ENCODE data around the gene KIAA0753. TPM values are rescaled to one million over a fixed set of nuclear protein-coding genes. Genes with fewer than 3 reads are reported as not detected.

Gene KIAA0753
- total and polyA plus RNA-seq, 9 of the 15 experiments (the other 6 are each of a cell fraction or from before 2014, with no cell fraction given): 2.0 to 9.0 (median 6.9) TPM

DNA sequence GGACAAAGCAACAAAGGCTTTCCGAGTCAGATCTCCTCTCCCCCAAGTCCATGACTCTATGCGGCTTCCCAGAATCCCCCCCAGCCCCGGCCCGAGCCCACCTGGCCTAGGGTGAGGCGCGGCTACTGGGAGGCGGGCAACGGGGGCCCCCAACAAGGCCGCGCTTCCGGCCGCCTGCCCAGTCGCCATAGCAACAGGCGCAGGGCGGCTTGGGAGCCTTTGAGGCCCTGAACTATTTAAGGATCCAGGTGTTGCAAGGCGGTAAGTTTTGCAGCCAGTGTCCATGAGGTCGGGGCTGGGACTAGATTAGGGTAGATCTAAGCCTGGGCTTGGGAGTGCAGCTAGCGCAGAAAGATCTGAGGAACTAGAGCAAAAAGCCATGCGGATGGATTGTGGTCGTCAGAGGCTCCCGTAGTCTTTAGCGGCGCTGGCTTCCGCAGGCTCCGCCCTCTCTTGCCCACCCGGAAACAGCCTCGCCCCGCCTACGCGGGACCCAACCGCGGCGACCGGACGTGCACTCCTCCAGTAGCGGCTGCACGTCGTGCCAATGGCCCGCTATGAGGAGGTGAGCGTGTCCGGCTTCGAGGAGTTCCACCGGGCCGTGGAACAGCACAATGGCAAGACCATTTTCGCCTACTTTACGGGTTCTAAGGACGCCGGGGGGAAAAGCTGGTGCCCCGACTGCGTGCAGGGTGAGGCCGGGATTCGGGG is at the start of gene KIAA0753, which contains the start of gene TXNDC17 (continued):
- TF ChIP-seq, protein P1, sequence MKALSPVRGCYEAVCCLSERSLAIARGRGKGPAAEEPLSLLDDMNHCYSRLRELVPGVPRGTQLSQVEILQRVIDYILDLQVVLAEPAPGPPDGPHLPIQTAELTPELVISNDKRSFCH (CRISPR knock-in tag; IDR thresholded peaks at IDR 0.05): no peak
- TF ChIP-seq, protein P1 (tag; IDR thresholded peaks at IDR 0.05): no peak
- no peak for TF ChIP-seq XRCC4 (IDR thresholded peaks at IDR 0.05; ENCODE audit: extremely low read depth, insufficient read depth, insufficient read length)
- TF ChIP-seq ZKSCAN1 (IDR thresholded peaks at IDR 0.05; ENCODE audit: low read depth, low read length): no peak
- no peak for TF ChIP-seq RBM17 (IDR thresholded peaks at IDR 0.05; ENCODE audit: borderline replicate concordance, low read depth, low read length)
- TF ChIP-seq, protein P2, sequence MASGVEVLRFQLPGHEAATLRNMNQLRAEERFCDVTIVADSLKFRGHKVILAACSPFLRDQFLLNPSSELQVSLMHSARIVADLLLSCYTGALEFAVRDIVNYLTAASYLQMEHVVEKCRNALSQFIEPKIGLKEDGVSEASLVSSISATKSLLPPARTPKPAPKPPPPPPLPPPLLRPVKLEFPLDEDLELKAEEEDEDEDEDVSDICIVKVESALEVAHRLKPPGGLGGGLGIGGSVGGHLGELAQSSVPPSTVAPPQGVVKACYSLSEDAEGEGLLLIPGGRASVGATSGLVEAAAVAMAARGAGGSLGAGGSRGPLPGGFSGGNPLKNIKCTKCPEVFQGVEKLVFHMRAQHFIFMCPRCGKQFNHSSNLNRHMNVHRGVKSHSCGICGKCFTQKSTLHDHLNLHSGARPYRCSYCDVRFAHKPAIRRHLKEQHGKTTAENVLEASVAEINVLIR (CRISPR knock-in tag; IDR thresholded peaks at IDR 0.05): no peak
- peak; percentile 67; the same call in 1 of the 2 replicates for TF ChIP-seq E2F5 (CRISPR knock-in tag; IDR thresholded peaks at IDR 0.05)
- TF ChIP-seq KLF6 (CRISPR knock-in tag; IDR thresholded peaks at IDR 0.05; ENCODE audit: borderline replicate concordance): no peak
- TF ChIP-seq ZNF224 (CRISPR knock-in tag; IDR thresholded peaks at IDR 0.05): no peak
- no peak for TF ChIP-seq RFX5 (IDR thresholded peaks at IDR 0.05; ENCODE audit: low read depth, low read length)
- TF ChIP-seq, protein P3, sequence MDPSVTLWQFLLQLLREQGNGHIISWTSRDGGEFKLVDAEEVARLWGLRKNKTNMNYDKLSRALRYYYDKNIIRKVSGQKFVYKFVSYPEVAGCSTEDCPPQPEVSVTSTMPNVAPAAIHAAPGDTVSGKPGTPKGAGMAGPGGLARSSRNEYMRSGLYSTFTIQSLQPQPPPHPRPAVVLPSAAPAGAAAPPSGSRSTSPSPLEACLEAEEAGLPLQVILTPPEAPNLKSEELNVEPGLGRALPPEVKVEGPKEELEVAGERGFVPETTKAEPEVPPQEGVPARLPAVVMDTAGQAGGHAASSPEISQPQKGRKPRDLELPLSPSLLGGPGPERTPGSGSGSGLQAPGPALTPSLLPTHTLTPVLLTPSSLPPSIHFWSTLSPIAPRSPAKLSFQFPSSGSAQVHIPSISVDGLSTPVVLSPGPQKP (CRISPR knock-in tag; IDR thresholded peaks at IDR 0.05): no peak
- TF ChIP-seq, protein P4, sequence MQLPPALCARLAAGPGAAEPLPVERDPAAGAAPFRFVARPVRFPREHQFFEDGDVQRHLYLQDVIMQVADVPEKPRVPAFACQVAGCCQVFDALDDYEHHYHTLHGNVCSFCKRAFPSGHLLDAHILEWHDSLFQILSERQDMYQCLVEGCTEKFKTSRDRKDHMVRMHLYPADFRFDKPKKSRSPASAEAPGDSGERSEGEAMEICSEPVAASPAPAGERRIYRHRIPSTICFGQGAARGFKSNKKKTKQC (CRISPR knock-in tag; IDR thresholded peaks at IDR 0.05): no peak
- TF ChIP-seq HDAC2 (IDR thresholded peaks at IDR 0.05): peak; percentile 17; the same call in 1 of the 2 replicates
- no peak for TF ChIP-seq MAFK (IDR thresholded peaks at IDR 0.05; ENCODE audit: low read length)
- TF ChIP-seq, protein P5, sequence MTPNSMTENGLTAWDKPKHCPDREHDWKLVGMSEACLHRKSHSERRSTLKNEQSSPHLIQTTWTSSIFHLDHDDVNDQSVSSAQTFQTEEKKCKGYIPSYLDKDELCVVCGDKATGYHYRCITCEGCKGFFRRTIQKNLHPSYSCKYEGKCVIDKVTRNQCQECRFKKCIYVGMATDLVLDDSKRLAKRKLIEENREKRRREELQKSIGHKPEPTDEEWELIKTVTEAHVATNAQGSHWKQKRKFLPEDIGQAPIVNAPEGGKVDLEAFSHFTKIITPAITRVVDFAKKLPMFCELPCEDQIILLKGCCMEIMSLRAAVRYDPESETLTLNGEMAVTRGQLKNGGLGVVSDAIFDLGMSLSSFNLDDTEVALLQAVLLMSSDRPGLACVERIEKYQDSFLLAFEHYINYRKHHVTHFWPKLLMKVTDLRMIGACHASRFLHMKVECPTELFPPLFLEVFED (CRISPR knock-in tag; conservative IDR thresholded peaks at IDR 0.05): no peak
- no peak for TF ChIP-seq IRF2 (CRISPR knock-in tag; IDR thresholded peaks at IDR 0.05)
- TF ChIP-seq CBX2 (IDR thresholded peaks at IDR 0.05; ENCODE audit: insufficient read depth, low read length, poor library complexity, severe bottlenecking): no peak
- no peak for TF ChIP-seq HES1 (IDR thresholded peaks at IDR 0.05; ENCODE audit: low read depth)
- TF ChIP-seq ELF4 (CRISPR knock-in tag; IDR thresholded peaks at IDR 0.05): peak; percentile 25; the same call in 1 of the 2 replicates
- TF ChIP-seq, protein P6, sequence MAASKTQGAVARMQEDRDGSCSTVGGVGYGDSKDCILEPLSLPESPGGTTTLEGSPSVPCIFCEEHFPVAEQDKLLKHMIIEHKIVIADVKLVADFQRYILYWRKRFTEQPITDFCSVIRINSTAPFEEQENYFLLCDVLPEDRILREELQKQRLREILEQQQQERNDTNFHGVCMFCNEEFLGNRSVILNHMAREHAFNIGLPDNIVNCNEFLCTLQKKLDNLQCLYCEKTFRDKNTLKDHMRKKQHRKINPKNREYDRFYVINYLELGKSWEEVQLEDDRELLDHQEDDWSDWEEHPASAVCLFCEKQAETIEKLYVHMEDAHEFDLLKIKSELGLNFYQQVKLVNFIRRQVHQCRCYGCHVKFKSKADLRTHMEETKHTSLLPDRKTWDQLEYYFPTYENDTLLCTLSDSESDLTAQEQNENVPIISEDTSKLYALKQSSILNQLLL (CRISPR knock-in tag; IDR thresholded peaks at IDR 0.05; ENCODE audit: borderline replicate concordance): no peak

All from K562 (cell line).